Stimulated activated CD4-positive, alpha-beta T cell treated with anti-CD3 and anti-CD28 coated beads, TNF-alpha, amount 100 ng/mL, for 1 hour (primary cell): ENCODE measurements around the gene RERE.
"Not testable (repeated sequence)": the region's sequence is repeated elsewhere in the genome, so short reads cannot be mapped to it uniquely, and the experiment has no call there.

Experiments used
- DNase-seq, 3 donors: peaks; one replicate each; pipeline ENCODE4 v3.0.0-alpha.2; 2020; ENCODE audit warnings: low read depth in 3 of 3, low spot score in 1 of 3

RERE gene

GRCh38 chr1:8753736-8754135, 63.7 kb downstream of the RERE start:
- no peak for DNase-seq

- no peak for DNase-seq
Measured at GRCh38 chr1:8752921-8753713, 64.3 kb downstream of the RERE start.

DNA sequence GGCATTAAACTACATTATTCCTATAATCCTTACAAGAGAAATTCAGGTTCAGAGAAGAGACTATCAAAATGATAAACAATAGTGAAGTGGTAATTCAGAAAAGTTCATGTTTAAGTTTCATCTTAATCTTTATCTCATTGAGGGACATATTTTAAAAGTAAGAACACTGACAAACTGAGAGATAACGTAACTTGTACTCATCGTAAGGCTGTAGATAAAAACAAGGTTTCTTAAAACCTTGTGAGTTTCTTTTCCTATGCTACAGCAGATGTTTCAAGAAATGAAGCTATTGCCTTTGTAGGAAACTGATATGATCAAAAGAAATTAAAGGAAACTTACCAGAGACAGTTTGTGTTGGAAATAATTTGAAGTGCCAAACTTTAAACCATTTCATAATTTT, 65.0 kb downstream of the RERE start:
- no peak for DNase-seq

DNA sequence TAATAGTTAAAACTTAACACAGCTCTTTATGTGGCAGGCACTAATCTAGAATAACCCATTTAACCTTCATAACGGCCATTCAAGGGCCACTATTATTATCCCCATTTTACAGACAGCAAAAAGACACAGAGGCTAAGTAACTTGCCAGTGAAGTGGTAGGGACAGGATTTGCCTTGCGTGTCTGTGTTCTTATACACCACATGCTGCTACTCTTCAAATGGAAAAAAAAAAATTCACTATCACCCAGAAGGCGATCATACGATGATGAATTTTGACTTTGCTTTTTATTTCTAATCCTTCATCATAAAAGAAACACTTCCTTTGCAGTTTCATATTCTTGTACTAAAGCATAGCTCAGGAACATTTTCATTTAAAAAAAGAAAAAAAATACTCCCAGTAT, 65.5 kb downstream of the RERE start:
- DNase-seq = no peak

GRCh38 chr1:8747879-8748825, 69.3 kb downstream of the RERE start:
- no peak for DNase-seq

GRCh38 chr1:8746554-8746953, 70.9 kb downstream of the RERE start:
- DNase-seq = no peak

DNA sequence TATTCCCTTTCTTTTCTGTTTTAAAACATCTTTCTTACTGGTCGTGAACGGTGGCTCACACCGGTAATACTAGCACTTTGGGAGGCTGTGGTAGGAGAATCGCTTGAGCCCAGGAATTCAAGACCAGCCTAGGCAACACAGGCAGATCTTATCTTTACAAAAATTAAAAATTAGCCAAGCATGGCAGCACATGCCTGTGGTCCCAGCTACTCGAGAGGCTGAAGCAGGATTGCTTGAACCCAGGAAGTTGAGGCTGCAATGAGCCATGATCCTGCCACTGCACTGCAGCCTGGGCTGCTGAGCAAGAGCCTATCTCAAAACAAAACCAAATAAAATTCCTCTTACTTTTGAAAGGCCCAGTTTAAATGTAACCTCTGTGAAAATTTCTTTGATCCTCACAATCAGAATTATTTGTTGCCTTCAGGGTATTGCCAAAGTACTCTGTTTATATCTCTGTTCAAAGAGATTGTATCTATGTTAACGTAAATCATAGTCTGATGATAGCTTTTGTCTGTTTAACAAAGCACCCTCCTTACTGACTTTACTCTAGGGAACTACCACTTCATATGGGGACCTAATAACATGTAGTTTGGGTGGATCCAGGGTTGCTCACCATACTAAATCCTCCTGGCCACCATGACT, 71.6 kb downstream of the RERE start:
- no peak for DNase-seq

- DNase-seq = no peak
Measured at GRCh38 chr1:8745346-8745745, 72.1 kb downstream of the RERE start.

DNA sequence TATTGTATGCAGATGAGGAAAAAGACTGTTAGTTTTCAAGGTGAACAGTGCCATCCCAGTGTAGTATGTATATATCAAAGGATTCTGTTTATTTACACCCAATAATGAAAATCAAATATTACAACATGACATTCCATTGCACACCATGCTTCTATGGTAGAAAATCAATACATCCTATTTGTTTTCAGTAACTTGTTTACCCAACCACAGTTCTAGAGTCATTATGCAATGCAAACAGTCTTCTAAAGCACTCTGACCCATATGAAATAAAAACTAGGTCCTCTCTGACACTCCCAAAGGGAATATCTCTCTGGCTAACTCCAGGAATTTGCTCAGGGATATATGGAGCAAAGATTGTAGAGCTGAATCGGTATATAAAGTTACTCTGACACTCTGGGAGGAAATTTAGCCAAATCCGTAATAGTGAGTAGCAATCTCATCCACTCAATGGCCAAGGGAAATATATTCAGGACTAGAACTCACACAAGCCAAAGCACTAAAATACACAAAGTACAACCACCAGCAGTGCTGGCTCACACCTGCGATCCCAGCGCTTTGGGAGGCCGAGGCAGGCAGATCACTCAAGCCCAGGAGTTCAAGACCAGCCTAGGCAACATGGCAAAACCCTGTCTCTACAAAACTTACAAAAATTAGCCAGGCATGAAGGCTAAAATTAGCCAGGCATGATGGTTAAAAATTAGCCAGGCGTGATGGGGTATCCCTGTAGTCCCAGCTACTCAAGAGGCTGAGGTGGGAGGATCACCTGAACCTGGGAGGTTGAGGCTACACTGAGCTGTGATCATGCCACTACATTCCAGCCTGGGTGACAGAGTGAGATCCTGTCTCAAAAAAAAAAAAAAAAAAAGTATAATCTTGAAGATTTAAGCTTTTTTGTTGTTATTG, 75.2 kb downstream of the RERE start:
- no peak for DNase-seq

DNA sequence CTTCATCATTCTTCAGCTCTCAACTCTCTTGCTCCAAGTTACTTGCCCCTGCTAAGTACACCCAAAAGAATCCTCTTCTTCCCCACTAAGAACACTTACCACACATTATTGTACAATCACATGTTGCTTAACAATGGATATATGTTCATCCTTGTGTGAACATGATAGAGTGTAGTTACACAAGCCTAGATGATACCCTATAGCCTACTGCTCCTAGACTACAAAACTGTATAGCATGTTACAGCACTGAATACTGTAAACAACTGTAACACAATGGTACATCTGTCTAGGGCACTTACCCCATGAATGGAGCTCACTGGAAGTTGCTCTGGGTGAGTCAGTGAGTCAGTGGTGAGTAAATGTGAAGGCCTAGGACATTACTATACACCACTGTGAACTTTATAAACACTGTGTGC, 77.4 kb downstream of the RERE start:
- no peak for DNase-seq

DNA sequence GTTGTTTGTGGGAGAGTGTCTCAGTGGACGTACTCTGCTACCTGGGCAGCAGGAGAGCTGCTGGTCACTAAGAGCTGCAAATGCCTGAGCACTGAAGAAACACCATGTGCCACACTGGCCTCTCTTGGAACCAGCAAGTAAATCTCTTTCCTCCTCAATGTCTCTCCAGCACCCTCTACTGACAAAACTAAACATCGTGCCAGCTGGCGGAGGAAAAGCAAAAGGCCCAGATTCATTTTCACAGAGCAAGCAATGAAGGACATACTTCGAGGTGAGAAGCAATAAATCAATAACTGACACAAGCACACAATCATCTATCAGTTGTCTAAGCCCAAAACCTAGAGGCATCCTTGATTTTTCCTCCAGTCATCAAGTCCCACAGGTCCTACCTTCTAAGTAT, 78.1 kb downstream of the RERE start:
- DNase-seq = no peak

- DNase-seq = no peak
Measured at GRCh38 chr1:8736927-8737326, 80.5 kb downstream of the RERE start.

DNA sequence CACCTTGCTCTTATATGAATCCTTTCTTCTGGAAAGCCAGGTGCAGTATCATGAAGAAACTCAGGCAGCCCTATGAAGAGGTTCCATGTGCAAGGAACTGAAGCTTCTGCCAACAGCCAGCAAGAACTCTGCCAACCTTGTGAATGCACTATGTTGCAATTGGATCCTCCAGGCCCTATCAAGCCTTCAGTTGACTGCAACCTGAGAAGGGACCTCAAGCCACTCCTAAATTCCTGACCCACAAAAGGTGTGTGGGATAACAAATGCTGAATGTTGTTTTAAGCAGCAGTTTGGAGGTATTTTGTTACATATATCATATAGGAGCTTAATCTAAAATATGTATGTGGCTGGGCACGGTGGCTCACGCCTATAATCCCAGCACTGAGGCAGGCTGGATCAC, 84.0 kb downstream of the RERE start:
- DNase-seq = no peak

GRCh38 chr1:8731162-8731561, 86.3 kb downstream of the RERE start:
- DNase-seq = no peak

DNA sequence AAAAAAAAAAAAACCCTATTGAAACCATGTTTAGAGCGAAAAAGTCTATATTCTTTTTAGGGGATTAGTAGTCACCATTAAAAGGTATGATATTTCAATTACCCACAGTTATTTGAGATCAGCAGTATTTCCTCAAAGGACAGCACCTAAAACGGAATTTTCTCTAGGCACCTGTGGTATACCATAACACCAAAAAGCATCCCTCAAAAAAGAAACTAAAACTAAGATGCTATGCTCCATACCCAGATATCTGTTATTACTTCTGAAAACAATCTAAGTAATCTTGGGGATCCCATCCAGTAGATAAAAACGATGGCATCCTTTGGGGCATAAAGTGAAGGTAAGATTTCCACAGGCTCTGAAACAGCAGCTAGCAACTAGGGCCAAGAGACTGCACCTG, 89.0 kb downstream of the RERE start:
- DNase-seq = no peak

DNA sequence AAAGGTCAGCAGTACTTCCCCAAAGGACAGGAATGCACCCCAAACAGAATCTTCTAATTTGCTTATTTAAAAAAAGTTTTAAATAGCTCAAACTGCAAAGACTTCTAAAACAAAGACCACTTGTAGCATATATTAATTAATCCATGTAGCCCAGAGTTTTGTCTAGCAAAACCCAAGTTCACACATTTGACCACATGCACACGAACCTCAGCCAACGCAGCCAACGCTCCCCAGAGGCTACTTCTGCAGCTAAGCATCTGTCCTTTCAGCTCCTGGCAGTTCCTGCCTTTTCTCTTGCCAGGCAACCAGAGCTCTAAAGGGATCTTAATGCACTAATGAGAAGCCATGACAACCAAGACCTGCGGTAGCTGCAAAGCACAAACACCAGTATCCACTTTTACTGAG, 89.6 kb downstream of the RERE start:
- DNase-seq = no peak

DNA sequence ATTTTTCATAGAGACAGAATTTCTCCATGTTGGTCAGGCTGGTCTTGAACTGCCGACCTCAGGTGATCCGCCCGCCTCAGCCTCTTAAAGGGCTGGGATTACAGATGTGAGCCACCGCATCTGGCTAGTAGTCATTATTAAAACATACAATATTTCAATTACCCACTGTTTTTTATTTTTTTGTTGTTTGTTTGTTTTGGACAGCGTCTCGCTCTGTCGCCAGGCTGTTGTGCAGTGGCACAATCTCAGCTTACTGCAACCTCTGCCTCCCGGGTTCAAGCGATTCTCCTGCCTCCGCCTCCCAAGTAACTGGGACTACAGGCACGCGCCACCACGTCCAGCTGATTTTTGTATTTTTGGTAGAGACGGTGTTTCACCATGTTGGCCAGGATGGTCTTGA, 90.1 kb downstream of the RERE start:
- not testable (repeated sequence) for DNase-seq

DNA sequence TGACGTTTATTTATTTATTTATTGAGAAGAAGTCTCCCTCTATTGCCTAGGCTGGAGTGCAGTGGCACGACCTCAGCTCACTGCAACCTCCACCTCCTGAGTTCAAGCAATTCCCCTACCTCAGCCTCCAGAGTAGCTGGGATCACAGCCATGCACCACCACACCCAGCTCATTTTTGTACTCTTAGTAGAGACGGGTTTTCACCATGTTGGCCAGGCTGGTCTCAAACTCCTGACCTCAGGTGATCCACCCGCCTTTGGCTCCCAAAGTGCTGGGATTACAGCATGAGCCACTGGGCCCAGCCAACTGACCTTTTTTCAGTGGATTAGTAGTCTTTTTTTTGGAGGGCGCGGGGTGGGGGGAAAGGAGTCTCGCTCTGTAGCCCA, 90.6 kb downstream of the RERE start:
- not testable (repeated sequence) for DNase-seq

GRCh38 chr1:8723010-8723409, 94.4 kb downstream of the RERE start:
- no peak for DNase-seq

DNA sequence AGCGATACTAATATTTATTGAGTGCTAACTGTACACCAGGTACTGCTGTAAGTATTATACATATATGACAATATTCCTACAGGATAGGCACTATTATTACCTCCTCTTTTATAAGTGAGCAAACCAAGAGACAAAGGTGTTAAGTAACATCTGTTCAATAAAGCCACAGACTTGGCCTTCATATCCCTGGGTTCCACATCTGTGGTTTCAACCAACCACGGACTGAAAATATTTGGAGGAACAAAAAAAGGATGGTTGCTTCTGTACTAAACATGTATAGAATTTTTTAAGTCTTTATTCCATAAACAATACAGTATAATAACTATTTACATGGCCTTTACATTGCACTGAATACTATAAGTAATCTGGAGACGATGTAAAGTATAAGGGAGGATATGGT, 95.1 kb downstream of the RERE start:
- no peak for DNase-seq
